GM23338 (cell line): ENCODE data around the gene HDAC10. TPM values are rescaled to one million over a fixed set of nuclear protein-coding genes. Genes with fewer than 3 reads are reported as not detected.
A peak's percentile ranks its signal among the peaks of the same experiment; 100 is the strongest.

Experiments
- ATAC-seq: fragments of 200-7000 bp; cut with Tn5 transposase; 3 replicates; pipeline ENCODE4 v1.9.1; 2020
- DNase-seq: peaks from one replicate; pipeline ENCODE4 v3.0.0-alpha.2; 2015; ENCODE audit warnings: low spot score
- H2AFZ ChIP-seq: fragments of 200-600 bp; sonication (generic); 2 replicates; pipeline ENCODE4 v1.8.0; 2016; ENCODE audit warnings: antibody characterized with exemption, mild to moderate bottlenecking, moderate library complexity
- H3F3A ChIP-seq: fragments of 200-600 bp; sonication (generic); replicated peaks from 2 replicates; pipeline ENCODE4 v1.8.0; 2017; ENCODE audit warnings: antibody characterized with exemption, mixed run types, low read depth
- H3K27ac ChIP-seq: fragments of 200-600 bp; sonication (generic); 2 replicates; pipeline ENCODE4 v1.6.1; 2016; ENCODE audit warnings: low read depth
- H3K27me3 ChIP-seq: fragments of 200-600 bp; sonication (generic); 2 replicates; pipeline ENCODE4 v1.8.0; 2016; ENCODE audit warnings: mild to moderate bottlenecking, mixed run types, moderate library complexity; ENCODE audit not compliant: insufficient read depth
- H3K36me3 ChIP-seq: fragments of 200-600 bp; sonication (generic); 2 replicates; pipeline ENCODE4 v1.8.0; 2016; ENCODE audit warnings: mild to moderate bottlenecking; ENCODE audit not compliant: insufficient read depth
- H3K4me1 ChIP-seq: fragments of 200-600 bp; sonication (generic); 2 replicates; pipeline ENCODE4 v1.8.0; 2016; ENCODE audit warnings: mild to moderate bottlenecking, moderate library complexity; ENCODE audit not compliant: insufficient read depth
- H3K4me2 ChIP-seq: fragments of 200-600 bp; sonication (generic); 2 replicates; pipeline ENCODE4 v1.7.1; 2017; ENCODE audit warnings: mixed run types
- H3K4me3 ChIP-seq: fragments of 200-600 bp; sonication (generic); 2 replicates; pipeline ENCODE4 v1.6.1; 2016; ENCODE audit warnings: mixed run types
- H3K79me2 ChIP-seq: fragments of 200-600 bp; sonication (generic); replicated peaks from 2 replicates; pipeline ENCODE4 v1.8.0; 2017; ENCODE audit warnings: mild to moderate bottlenecking; ENCODE audit not compliant: insufficient read depth
- H3K9me2 ChIP-seq: fragments of 200-600 bp; sonication (generic); 2 replicates; pipeline ENCODE4 v1.8.0; 2017; ENCODE audit not compliant: insufficient read depth
- H4K20me1 ChIP-seq: fragments of 200-600 bp; sonication (generic); replicated peaks from 2 replicates; pipeline ENCODE4 v1.8.0; 2017; ENCODE audit warnings: mild to moderate bottlenecking; ENCODE audit not compliant: insufficient read depth
- H3K27ac Mint-ChIP-seq: 2 replicates; pipeline ENCODE4 v1.8.0; 2020; ENCODE audit warnings: inconsistent platforms, mild to moderate bottlenecking, moderate library complexity, mixed read lengths
- H3K27me3 Mint-ChIP-seq: 3 replicates; pipeline ENCODE4 v1.8.0; 2022; ENCODE audit warnings: low read depth, mild to moderate bottlenecking, moderate library complexity, mixed read lengths, inconsistent platforms; ENCODE audit not compliant: insufficient read depth, poor library complexity
- H3K36me3 Mint-ChIP-seq: 3 replicates; pipeline ENCODE4 v1.8.0; 2021; ENCODE audit warnings: low read depth, mild to moderate bottlenecking, inconsistent platforms, moderate library complexity, mixed read lengths
- H3K4me1 Mint-ChIP-seq: 3 replicates; pipeline ENCODE4 v1.8.0; 2020; ENCODE audit warnings: mild to moderate bottlenecking, inconsistent platforms, mixed read lengths
- H3K4me3 Mint-ChIP-seq: 3 replicates; pipeline ENCODE4 v1.8.0; 2021; ENCODE audit warnings: moderate library complexity, mild to moderate bottlenecking, inconsistent platforms, mixed read lengths
- H3K9me3 Mint-ChIP-seq: 3 replicates; pipeline ENCODE4 v1.8.0; 2020; ENCODE audit warnings: moderate library complexity, mild to moderate bottlenecking, inconsistent platforms, mixed read lengths
- CREB1 ChIP-seq: fragments of 250-450 bp; sonication (Bioruptor Pico); IDR thresholded peaks from 2 replicates; pipeline ENCODE4 v1.5.0; 2020; ENCODE audit warnings: low read depth, mild to moderate bottlenecking, moderate library complexity
- EZH2 ChIP-seq: fragments of 200-600 bp; sonication (generic); IDR thresholded peaks from one replicate; pipeline ENCODE4 v1.8.0; 2017; ENCODE audit warnings: antibody characterized with exemption, mild to moderate bottlenecking, low read depth; ENCODE audit not compliant: unreplicated experiment
- EZH2phosphoT487 ChIP-seq: fragments of 200-600 bp; sonication (generic); IDR thresholded peaks from one replicate; pipeline ENCODE4 v1.8.1; 2018; ENCODE audit warnings: antibody characterized with exemption; ENCODE audit not compliant: unreplicated experiment
- JUNB ChIP-seq: IDR thresholded peaks from one replicate; pipeline ENCODE4 v1.6.1; 2016; ENCODE audit warnings: antibody characterized with exemption; ENCODE audit not compliant: unreplicated experiment
- NANOG ChIP-seq: IDR thresholded peaks from 2 replicates; pipeline ENCODE4 v1.6.1; 2016; ENCODE audit warnings: antibody characterized with exemption, borderline replicate concordance
- POLR2AphosphoS5 ChIP-seq: IDR thresholded peaks from 2 replicates; pipeline ENCODE4 v1.6.1; 2016; ENCODE audit warnings: antibody characterized with exemption, low read depth
- STAT1 ChIP-seq: IDR thresholded peaks from one replicate; pipeline ENCODE4 v1.6.1; 2016; ENCODE audit warnings: antibody characterized with exemption; ENCODE audit not compliant: unreplicated experiment
- ZNF114 ChIP-seq: fragments of 250-450 bp; sonication (Bioruptor Pico); IDR thresholded peaks from 2 replicates; pipeline ENCODE4 v1.5.0; 2020; ENCODE audit warnings: mild to moderate bottlenecking, moderate library complexity
- ZNF331 ChIP-seq: fragments of 250-450 bp; sonication (Bioruptor Pico); IDR thresholded peaks from 2 replicates; pipeline ENCODE4 v1.5.0; 2020; ENCODE audit warnings: low read depth, mild to moderate bottlenecking, moderate library complexity
- polyA plus RNA-seq: library from polyadenylated mRNA; unstranded; fragments of >200 nt; fragmentation: Nextera tagmentation; extraction: Ambion mirVana; gene quantifications from 2 replicates; pipeline ENCODE4 v1.2.1, GENCODE V29; 2016
- total RNA-seq: library from RNA; depleted of rRNA; stranded (reverse); fragments of >200 nt; shearing (Covaris generic); gene quantifications from 2 replicates; pipeline ENCODE4 v1.2.3, GENCODE V29; 2014
- TF ChIP-seq, protein P1 (sequence below), 2 experiments: fragments of 200-600 bp in 1 of 2; sonication (generic) in 1 of 2; conservative IDR thresholded peaks; 2 replicates each; pipeline versions ENCODE4 v1.5.1 to v1.6.1; 2016 to 2017; ENCODE audit warnings: antibody characterized with exemption in 2 of 2, low read depth in 2 of 2, mild to moderate bottlenecking in 2 of 2, moderate library complexity in 1 of 2
- TF ChIP-seq, protein P2 (sequence below): IDR thresholded peaks from 2 replicates; pipeline ENCODE4 v1.6.1; 2016; ENCODE audit warnings: antibody characterized with exemption

The HDAC10 gene
- total and polyA plus RNA-seq, 2 experiments from 2014 or later = 4.1 to 41.9 TPM

DNA sequence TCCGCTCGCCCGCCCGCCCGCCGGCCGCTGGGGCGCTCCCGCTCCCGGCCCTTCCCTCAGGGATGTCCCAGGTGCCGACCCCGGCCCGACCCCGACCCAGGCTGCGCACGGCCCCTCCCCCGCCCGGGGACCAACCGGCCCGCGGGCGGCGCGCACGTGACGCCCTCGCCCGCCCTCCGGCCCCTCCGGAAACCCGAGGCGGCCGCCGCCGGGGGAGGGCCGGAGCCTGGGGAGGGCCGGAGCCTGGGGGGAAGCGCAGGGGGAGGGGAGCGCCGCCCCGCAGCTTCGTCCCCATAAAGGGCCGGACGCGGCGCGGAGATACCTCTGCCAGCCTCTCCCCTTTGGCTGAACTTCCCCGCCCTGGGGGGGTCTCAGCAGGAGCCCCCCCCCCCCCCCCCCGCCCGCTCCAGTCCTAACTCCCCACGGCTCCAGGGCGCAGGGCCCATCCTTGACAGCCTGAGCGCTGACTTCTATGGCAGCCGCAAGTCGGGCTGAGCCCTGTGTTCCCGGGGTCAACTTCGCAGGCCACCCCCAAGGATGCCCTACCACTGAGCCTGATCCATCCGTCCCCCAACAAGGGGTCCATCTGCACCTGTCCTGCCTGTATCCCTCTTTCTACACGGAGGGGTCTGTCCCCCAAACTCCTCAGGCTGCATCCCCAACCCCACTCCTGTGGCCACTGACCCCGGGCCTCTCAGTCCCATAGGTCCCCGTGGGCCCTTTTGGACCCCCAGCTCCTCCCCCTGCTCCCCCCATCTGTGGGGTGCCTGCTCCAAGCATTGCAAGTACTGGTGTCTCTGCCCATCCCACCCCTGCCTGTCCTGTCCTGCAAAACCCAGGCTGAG, 10.8 kb upstream of the HDAC10 start, which contains the start of gene MAPK12:
MAPK12 (minus strand) TSS at position 69 of the 845 bp plus-strand sequence. CDS start 174 bp downstream, outside the sequence.
- 0 out of 2 replicates have a peak within 1 kb of the TSS, but pooled peaks have one; percentile 72 for H2AFZ ChIP-seq
- ATAC-seq = peak; percentile 48
- peak within 1 kb of the TSS; percentile 82 for H3K4me2 ChIP-seq
- no peaks in the 10 kb centered on the region for H3F3A ChIP-seq
- no peak within 1 kb of the TSS for H3K27ac Mint-ChIP-seq
- no peaks in the 10 kb centered on the region for H4K20me1 ChIP-seq
- no peaks in the 10 kb centered on the region for H3K36me3 Mint-ChIP-seq
- H3K27me3 Mint-ChIP-seq = peaks cover 32% of the 10 kb centered on the region
- peak; percentile 79 for DNase-seq
- no peak within 1 kb of the TSS for H3K27ac ChIP-seq
- peaks cover 6% of the 10 kb centered on the region; the same call in 2 of the 3 replicates for H3K4me1 Mint-ChIP-seq
- H3K4me3 ChIP-seq = peak within 1 kb of the TSS; percentile 64
- H3K36me3 ChIP-seq = no peaks in the 10 kb centered on the region
- no peak for TF ChIP-seq CREB1 (CRISPR knock-in tag)
- H3K9me2 ChIP-seq = no peaks in the 10 kb centered on the region
- H3K27me3 ChIP-seq = peaks cover 32% of the 10 kb centered on the region
- H3K4me3 Mint-ChIP-seq = peak within 1 kb of the TSS; percentile 68
- H3K4me1 ChIP-seq = peaks cover 7% of the 10 kb centered on the region
- no peaks in the 10 kb centered on the region for H3K79me2 ChIP-seq
- H3K9me3 Mint-ChIP-seq = no peaks in the 10 kb centered on the region

DNA sequence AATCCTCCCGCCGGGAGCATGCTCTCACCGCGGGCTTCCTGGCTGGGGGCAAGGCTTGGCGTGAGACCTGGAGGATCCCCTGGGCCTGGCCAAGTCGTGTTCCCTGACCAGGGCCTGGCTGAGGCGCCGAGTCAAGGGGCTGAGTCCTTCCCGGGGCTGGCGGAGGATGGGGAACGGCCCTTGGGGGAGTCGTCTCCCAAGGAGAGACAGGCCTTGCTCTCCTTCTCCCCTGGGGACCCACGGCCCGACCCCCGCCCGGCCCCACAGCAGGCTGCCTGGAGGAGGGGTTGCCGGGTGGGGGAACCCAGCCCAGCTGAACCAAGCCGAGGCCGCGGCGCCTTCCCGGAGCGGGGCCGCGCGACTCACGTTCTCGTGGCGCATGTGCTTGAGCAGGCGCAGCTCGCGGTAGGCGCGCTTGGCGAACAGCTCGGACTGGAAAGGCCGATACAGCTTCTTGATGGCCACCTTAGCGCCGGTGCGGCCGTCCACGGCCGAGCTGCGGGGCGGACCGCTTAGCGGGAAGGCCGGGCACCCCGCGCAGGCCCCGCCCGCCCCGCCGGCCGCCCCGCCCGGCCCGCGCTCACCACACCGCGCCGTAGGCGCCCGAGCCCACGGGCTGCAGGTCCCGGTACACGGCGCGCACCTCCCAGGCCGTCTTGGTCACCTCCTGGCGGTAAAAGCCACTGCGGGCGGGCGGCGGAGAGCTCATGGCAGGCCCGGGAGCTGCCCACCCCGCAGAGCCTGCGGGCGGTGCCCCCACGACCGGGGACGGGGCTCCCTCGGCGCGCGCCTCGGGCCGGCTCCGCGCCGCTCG, 9.9 kb upstream of the HDAC10 start:
- peaks cover 6% of the 10 kb centered on the region; the same call in 2 of the 3 replicates for H3K4me1 Mint-ChIP-seq
- 0 out of 2 replicates have a peak overlapping the region, but pooled peaks have one; percentile 72 for H2AFZ ChIP-seq

DNA sequence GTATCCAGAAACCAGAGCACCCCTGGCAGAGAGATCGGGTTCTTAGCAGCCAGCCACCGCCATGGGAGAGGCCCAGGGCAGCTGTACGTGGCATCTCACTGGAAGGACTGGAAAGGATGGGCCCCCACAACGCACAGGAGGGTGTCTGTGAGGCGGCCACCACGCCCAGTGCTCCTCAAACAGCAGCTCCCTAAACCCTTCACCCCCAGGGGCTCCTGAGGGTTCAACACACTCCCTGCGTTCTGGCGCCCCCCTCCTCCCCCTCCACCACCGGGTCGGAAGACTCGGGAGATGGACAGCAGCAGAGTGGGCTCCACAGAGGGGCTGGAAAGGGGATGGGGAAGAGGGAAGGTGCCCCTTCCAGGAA, 9.4 kb upstream of the HDAC10 start:
- peaks cover 23% of the 10 kb centered on the region for H3K27me3 ChIP-seq
- H3K27ac ChIP-seq = no peak overlapping the region
- H4K20me1 ChIP-seq = no peaks in the 10 kb centered on the region
- Mint-ChIP-seq H3K27ac (no peak overlapping the region), H3K9me3 (no peaks in the 10 kb centered on the region), H3K36me3 (no peaks in the 10 kb centered on the region), H3K27me3 (peaks cover 23% of the 10 kb centered on the region), H3K4me3 (peak overlapping the region; percentile 61), H3K4me1 (peaks cover 6% of the 10 kb centered on the region; the same call in 2 of the 3 replicates)
- H3F3A ChIP-seq = no peaks in the 10 kb centered on the region
- peak overlapping the region; percentile 64 for H3K4me3 ChIP-seq
- H3K9me2 ChIP-seq = no peaks in the 10 kb centered on the region
- H3K79me2 ChIP-seq = no peaks in the 10 kb centered on the region
- peaks cover 7% of the 10 kb centered on the region for H3K4me1 ChIP-seq
- DNase-seq (no peak), ATAC-seq (no peak)
- no peaks in the 10 kb centered on the region for H3K36me3 ChIP-seq
- H3K4me2 ChIP-seq = peak overlapping the region; percentile 82
- H2AFZ ChIP-seq = 0 out of 2 replicates have a peak overlapping the region, but pooled peaks have one; percentile 72
- TF ChIP-seq JUNB = no peak
- TF ChIP-seq POLR2AphosphoS5 = no peak
- TF ChIP-seq EZH2phosphoT487 = no peak
- TF ChIP-seq CREB1 (CRISPR knock-in tag) = no peak
- TF ChIP-seq, protein P1, sequence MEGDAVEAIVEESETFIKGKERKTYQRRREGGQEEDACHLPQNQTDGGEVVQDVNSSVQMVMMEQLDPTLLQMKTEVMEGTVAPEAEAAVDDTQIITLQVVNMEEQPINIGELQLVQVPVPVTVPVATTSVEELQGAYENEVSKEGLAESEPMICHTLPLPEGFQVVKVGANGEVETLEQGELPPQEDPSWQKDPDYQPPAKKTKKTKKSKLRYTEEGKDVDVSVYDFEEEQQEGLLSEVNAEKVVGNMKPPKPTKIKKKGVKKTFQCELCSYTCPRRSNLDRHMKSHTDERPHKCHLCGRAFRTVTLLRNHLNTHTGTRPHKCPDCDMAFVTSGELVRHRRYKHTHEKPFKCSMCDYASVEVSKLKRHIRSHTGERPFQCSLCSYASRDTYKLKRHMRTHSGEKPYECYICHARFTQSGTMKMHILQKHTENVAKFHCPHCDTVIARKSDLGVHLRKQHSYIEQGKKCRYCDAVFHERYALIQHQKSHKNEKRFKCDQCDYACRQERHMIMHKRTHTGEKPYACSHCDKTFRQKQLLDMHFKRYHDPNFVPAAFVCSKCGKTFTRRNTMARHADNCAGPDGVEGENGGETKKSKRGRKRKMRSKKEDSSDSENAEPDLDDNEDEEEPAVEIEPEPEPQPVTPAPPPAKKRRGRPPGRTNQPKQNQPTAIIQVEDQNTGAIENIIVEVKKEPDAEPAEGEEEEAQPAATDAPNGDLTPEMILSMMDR (conservative IDR thresholded peaks at IDR 0.05; ENCODE audit: low read depth in 2 of 2) = no peak
- no peak for TF ChIP-seq NANOG
- TF ChIP-seq, protein P2, sequence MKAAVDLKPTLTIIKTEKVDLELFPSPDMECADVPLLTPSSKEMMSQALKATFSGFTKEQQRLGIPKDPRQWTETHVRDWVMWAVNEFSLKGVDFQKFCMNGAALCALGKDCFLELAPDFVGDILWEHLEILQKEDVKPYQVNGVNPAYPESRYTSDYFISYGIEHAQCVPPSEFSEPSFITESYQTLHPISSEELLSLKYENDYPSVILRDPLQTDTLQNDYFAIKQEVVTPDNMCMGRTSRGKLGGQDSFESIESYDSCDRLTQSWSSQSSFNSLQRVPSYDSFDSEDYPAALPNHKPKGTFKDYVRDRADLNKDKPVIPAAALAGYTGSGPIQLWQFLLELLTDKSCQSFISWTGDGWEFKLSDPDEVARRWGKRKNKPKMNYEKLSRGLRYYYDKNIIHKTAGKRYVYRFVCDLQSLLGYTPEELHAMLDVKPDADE = no peak
- no peak for TF ChIP-seq ZNF331 (CRISPR knock-in tag)
- TF ChIP-seq STAT1 = no peak
- no peak for TF ChIP-seq ZNF114 (CRISPR knock-in tag)
- no peak for TF ChIP-seq EZH2

More for the DNA sequence above, 9.9 kb upstream of the HDAC10 start:
- peak overlapping the region; percentile 82 for H3K4me2 ChIP-seq
- H3K36me3 ChIP-seq = no peaks in the 10 kb centered on the region
- Mint-ChIP-seq H3K27ac (no peak overlapping the region), H3K36me3 (no peaks in the 10 kb centered on the region), H3K9me3 (no peaks in the 10 kb centered on the region), H3K4me3 (peak overlapping the region; percentile 61), H3K27me3 (peaks cover 24% of the 10 kb centered on the region)
- no peaks in the 10 kb centered on the region for H3F3A ChIP-seq
- TF ChIP-seq EZH2phosphoT487 (no peak), EZH2 (peak; percentile 59)
- H3K27ac ChIP-seq = no peak overlapping the region
- no peaks in the 10 kb centered on the region for H4K20me1 ChIP-seq
- DNase-seq (peak; percentile 59), ATAC-seq (peak; percentile 32)
- H3K4me3 ChIP-seq = peak overlapping the region; percentile 64
- H3K9me2 ChIP-seq = no peaks in the 10 kb centered on the region
- peaks cover 24% of the 10 kb centered on the region for H3K27me3 ChIP-seq
- no peaks in the 10 kb centered on the region for H3K79me2 ChIP-seq
- H3K4me1 ChIP-seq = peaks cover 7% of the 10 kb centered on the region
